ENCODE measurements around the gene GSTA4. TPM values are rescaled to one million over a fixed set of nuclear protein-coding genes. Genes with fewer than 3 reads are reported as not detected.

Gene GSTA4
- total and polyA plus RNA-seq, 2 donors (not counting 1 experiment from before 2014, with no cell fraction given): 51.9 to 54.0 TPM

DNA sequence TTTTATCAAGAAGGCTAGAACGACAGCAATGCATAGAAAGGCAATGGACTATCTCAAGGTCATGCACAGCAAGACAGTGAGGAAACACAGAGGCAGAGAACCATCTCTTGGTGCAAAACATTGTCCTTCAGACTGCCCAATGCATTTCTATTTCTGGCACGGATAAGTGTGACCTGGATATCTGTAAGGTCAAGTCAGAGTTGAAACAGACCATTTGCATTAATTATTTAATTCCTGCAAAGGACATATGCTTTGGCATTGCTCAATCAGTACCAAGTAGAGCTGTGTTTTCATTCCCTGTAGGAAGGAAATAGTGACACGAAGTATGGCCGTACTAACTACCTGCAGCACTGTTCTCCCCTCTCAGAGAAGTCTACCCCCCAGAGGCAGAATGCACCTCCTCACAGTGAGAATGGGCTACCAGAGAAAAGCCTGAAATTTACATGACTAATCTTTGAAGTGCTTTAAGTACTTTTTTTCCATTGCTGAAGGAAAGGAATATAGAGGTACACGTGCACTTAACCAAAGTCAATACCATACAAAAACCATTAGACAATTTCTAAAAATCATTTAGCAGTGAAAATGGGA, 32.1 kb upstream of the GSTA4 start:
- Histone ChIP-seq H3K36me3 (ENCODE audit: control insufficient read depth, insufficient read depth, low read length) (peaks cover 9% of the 10 kb centered on the region), H2AFZ (ENCODE audit: low read length) (no peak overlapping the region), H3K27me3 (ENCODE audit: control insufficient read depth, insufficient read depth, low read length) (no peaks in the 10 kb centered on the region), H3K4me1 (ENCODE audit: control insufficient read depth, extremely low read depth, insufficient read depth, low read length) (no peaks in the 10 kb centered on the region), H3K9ac (ENCODE audit: insufficient read depth, low read length) (no peak overlapping the region), H3K27ac (ENCODE audit: insufficient read depth, low read length) (no peak overlapping the region), H4K20me1 (ENCODE audit: control insufficient read depth, extremely low read depth, insufficient read depth, low read length) (no peaks in the 10 kb centered on the region), H3K9me3 (ENCODE audit: control insufficient read depth, insufficient read depth, low read depth, low read length) (no peaks in the 10 kb centered on the region), H3K4me3 (replicated peaks in 1 of 4; ENCODE audit: control extremely low read depth in 1 of 4, insufficient read depth in 1 of 4, low read depth in 3 of 4, low read length in 4 of 4) (no peak overlapping the region), H3K79me2 (ENCODE audit: control insufficient read depth, insufficient read depth, low read length) (no peaks in the 10 kb centered on the region), H3K4me2 (ENCODE audit: extremely low read depth, insufficient read depth, low read length) (no peak overlapping the region)
- DNase-seq (ENCODE audit: low read depth in 2 of 2): no peak
- TF ChIP-seq, protein P1, sequence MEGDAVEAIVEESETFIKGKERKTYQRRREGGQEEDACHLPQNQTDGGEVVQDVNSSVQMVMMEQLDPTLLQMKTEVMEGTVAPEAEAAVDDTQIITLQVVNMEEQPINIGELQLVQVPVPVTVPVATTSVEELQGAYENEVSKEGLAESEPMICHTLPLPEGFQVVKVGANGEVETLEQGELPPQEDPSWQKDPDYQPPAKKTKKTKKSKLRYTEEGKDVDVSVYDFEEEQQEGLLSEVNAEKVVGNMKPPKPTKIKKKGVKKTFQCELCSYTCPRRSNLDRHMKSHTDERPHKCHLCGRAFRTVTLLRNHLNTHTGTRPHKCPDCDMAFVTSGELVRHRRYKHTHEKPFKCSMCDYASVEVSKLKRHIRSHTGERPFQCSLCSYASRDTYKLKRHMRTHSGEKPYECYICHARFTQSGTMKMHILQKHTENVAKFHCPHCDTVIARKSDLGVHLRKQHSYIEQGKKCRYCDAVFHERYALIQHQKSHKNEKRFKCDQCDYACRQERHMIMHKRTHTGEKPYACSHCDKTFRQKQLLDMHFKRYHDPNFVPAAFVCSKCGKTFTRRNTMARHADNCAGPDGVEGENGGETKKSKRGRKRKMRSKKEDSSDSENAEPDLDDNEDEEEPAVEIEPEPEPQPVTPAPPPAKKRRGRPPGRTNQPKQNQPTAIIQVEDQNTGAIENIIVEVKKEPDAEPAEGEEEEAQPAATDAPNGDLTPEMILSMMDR (conservative IDR thresholded peaks at IDR 0.05 in 1 of 2, IDR thresholded peaks at IDR 0.05 in 1 of 2; ENCODE audit: low read depth in 1 of 2, low read length in 2 of 2): no peak
- TF ChIP-seq EZH2 (IDR thresholded peaks at IDR 0.05; ENCODE audit: low read length, missing control alignments): no peak

DNA sequence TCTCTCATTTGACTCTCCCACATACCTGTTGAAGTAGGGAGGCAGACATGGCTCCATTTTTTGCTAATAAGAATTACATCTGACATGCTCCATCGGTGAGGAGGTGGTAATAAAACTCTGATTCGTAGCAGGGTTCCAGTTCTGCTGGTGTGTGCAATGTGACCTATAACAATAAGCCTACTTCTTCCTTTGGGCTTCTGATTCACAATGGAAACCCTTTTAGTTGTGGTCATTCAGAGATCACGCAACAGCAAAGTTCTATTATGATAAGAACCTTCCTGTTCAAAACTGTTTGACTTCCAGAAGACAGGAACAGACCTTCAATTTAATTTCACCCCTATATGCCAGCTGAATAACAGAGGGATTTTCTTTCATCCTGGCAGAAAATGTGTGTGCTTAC, 31.4 kb upstream of the GSTA4 start:
- peaks cover 7% of the 10 kb centered on the region for H3K36me3 ChIP-seq (ENCODE audit: control insufficient read depth, insufficient read depth, low read length)
- H4K20me1 ChIP-seq (ENCODE audit: control insufficient read depth, extremely low read depth, insufficient read depth, low read length): no peaks in the 10 kb centered on the region
- TF ChIP-seq EZH2 (IDR thresholded peaks at IDR 0.05; ENCODE audit: low read length, missing control alignments): no peak
- TF ChIP-seq, protein P1 (conservative IDR thresholded peaks at IDR 0.05 in 1 of 2, IDR thresholded peaks at IDR 0.05 in 1 of 2; ENCODE audit: low read depth in 1 of 2, low read length in 2 of 2): no peak

DNA sequence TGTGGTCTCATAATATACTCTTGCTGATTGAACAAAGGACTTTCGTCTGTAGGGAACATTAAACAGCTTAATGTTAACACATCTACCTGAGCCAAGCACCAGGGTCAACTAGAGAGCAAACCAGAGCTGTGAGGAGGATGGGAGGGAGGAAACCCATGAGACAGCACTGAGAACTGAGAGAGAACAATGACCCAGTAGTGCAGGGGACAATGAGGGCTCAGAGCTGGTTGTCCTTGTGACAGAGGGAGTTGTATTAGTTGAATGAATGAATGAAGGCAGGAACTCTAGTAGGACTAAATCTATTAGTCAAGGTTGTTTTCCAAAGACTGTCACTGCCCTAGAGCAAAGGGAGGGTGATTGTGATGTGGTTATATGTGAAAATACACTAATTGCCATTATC, 28.2 kb upstream of the GSTA4 start:
- no peak for TF ChIP-seq EZH2 (IDR thresholded peaks at IDR 0.05; ENCODE audit: low read length, missing control alignments)
- TF ChIP-seq, protein P1 (conservative IDR thresholded peaks at IDR 0.05 in 1 of 2, IDR thresholded peaks at IDR 0.05 in 1 of 2; ENCODE audit: low read depth in 1 of 2, low read length in 2 of 2): no peak
- no peak overlapping the region for H3K4me3 ChIP-seq (replicated peaks in 1 of 4; ENCODE audit: control extremely low read depth in 1 of 4, insufficient read depth in 1 of 4, low read depth in 3 of 4, low read length in 4 of 4)
- no peak overlapping the region for H3K9ac ChIP-seq (ENCODE audit: insufficient read depth, low read length)
- H3K9me3 ChIP-seq (ENCODE audit: control insufficient read depth, insufficient read depth, low read depth, low read length): no peaks in the 10 kb centered on the region
- H3K36me3 ChIP-seq (ENCODE audit: control insufficient read depth, insufficient read depth, low read length): peaks cover 4% of the 10 kb centered on the region
- DNase-seq (ENCODE audit: low read depth in 2 of 2): no peak
- H2AFZ ChIP-seq (ENCODE audit: low read length): no peak overlapping the region
- no peak overlapping the region for H3K27ac ChIP-seq (ENCODE audit: insufficient read depth, low read length)
- no peaks in the 10 kb centered on the region for H4K20me1 ChIP-seq (ENCODE audit: control insufficient read depth, extremely low read depth, insufficient read depth, low read length)
- no peaks in the 10 kb centered on the region for H3K79me2 ChIP-seq (ENCODE audit: control insufficient read depth, insufficient read depth, low read length)
- H3K4me1 ChIP-seq (ENCODE audit: control insufficient read depth, extremely low read depth, insufficient read depth, low read length): no peaks in the 10 kb centered on the region
- H3K27me3 ChIP-seq (ENCODE audit: control insufficient read depth, insufficient read depth, low read length): no peaks in the 10 kb centered on the region
- no peak overlapping the region for H3K4me2 ChIP-seq (ENCODE audit: extremely low read depth, insufficient read depth, low read length)

More for the DNA sequence above, 31.4 kb upstream of the GSTA4 start:
- DNase-seq (ENCODE audit: low read depth in 2 of 2): no peak
- no peak overlapping the region for H2AFZ ChIP-seq (ENCODE audit: low read length)
- H3K4me3 ChIP-seq (replicated peaks in 1 of 4; ENCODE audit: control extremely low read depth in 1 of 4, insufficient read depth in 1 of 4, low read depth in 3 of 4, low read length in 4 of 4): no peak overlapping the region
- no peak overlapping the region for H3K4me2 ChIP-seq (ENCODE audit: extremely low read depth, insufficient read depth, low read length)
- no peak overlapping the region for H3K9ac ChIP-seq (ENCODE audit: insufficient read depth, low read length)
- no peaks in the 10 kb centered on the region for H3K79me2 ChIP-seq (ENCODE audit: control insufficient read depth, insufficient read depth, low read length)
- no peak overlapping the region for H3K27ac ChIP-seq (ENCODE audit: insufficient read depth, low read length)
- H3K9me3 ChIP-seq (ENCODE audit: control insufficient read depth, insufficient read depth, low read depth, low read length): no peaks in the 10 kb centered on the region
- H3K4me1 ChIP-seq (ENCODE audit: control insufficient read depth, extremely low read depth, insufficient read depth, low read length): no peaks in the 10 kb centered on the region
- no peaks in the 10 kb centered on the region for H3K27me3 ChIP-seq (ENCODE audit: control insufficient read depth, insufficient read depth, low read length)
